ENCODE measurements around the gene TRIP10. TPM values are rescaled to one million over a fixed set of nuclear protein-coding genes. Genes with fewer than 3 reads are reported as not detected.

The TRIP10 gene
- total and polyA plus RNA-seq, 2 of the 13 experiments (the other 11 are each of a cell fraction or from before 2014, with no cell fraction given) = 32.5 to 33.2 TPM

- TF ChIP-seq, protein P1, sequence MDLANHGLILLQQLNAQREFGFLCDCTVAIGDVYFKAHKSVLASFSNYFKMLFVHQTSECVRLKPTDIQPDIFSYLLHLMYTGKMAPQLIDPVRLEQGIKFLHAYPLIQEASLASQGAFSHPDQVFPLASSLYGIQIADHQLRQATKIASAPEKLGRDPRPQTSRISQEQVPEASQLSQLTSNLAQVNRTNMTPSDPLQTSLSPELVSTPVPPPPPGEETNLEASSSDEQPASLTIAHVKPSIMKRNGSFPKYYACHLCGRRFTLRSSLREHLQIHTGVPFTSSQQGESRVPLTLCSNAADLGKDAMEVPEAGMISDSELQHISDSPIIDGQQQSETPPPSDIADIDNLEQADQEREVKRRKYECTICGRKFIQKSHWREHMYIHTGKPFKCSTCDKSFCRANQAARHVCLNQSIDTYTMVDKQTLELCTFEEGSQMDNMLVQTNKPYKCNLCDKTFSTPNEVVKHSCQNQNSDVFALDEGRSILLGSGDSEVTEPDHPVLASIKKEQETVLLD (CRISPR knock-in tag; IDR thresholded peaks at IDR 0.05; ENCODE audit: low read depth) = 0 out of 2 replicates have a peak, but pooled peaks have one; percentile 45
- TF ChIP-seq IKZF1 (IDR thresholded peaks at IDR 0.05) = no peak
- TF ChIP-seq EED (CRISPR knock-in tag; IDR thresholded peaks at IDR 0.05) = no peak
- TF ChIP-seq EHMT2 (IDR thresholded peaks at IDR 0.05; ENCODE audit: borderline replicate concordance, low read depth, low read length) = no peak
- no peak for TF ChIP-seq ZNF24 (IDR thresholded peaks at IDR 0.05)
- TF ChIP-seq GRHL1 (CRISPR knock-in tag; conservative IDR thresholded peaks at IDR 0.05) = no peak
- peak; percentile 81; the same call in 1 of the 2 replicates for TF ChIP-seq ZNF101 (CRISPR knock-in tag; IDR thresholded peaks at IDR 0.05; ENCODE audit: borderline replicate concordance, low read depth)
- TF ChIP-seq ZFP62 (CRISPR knock-in tag; IDR thresholded peaks at IDR 0.05) = no peak
- no peak; the same call in 1 of the 2 replicates for TF ChIP-seq FOXK2 (IDR thresholded peaks at IDR 0.05)
- TF ChIP-seq MLLT10 (CRISPR knock-in tag; IDR thresholded peaks at IDR 0.05) = no peak
- no peak for TF ChIP-seq ZNF83 (CRISPR knock-in tag; IDR thresholded peaks at IDR 0.05; ENCODE audit: borderline replicate concordance)
- peak; percentile 100 for TF ChIP-seq ZNF543 (CRISPR knock-in tag; IDR thresholded peaks at IDR 0.05)
- no peak; the same call in none of the 2 replicates for TF ChIP-seq KLF12 (CRISPR knock-in tag; IDR thresholded peaks at IDR 0.05; ENCODE audit: borderline replicate concordance)
- no peak for TF ChIP-seq GABPA (IDR thresholded peaks at IDR 0.05; ENCODE audit: low read depth, low read length)
- peak; percentile 48 for TF ChIP-seq GABPA (CRISPR knock-in tag; IDR thresholded peaks at IDR 0.05; ENCODE audit: low read depth)
- peak; percentile 75; the same call in 1 of the 2 replicates for TF ChIP-seq SSRP1 (CRISPR knock-in tag; IDR thresholded peaks at IDR 0.05)
- 0 out of 2 replicates have a peak, but pooled peaks have one; percentile 60 for TF ChIP-seq BRCA1 (CRISPR knock-in tag; IDR thresholded peaks at IDR 0.05)
- TF ChIP-seq ZNF850 (CRISPR knock-in tag; conservative IDR thresholded peaks at IDR 0.05) = no peak
- no peak for TF ChIP-seq ZNF329 (CRISPR knock-in tag; IDR thresholded peaks at IDR 0.05; ENCODE audit: low read depth)
- no peak; the same call in 1 of the 2 replicates for TF ChIP-seq SPEN (CRISPR knock-in tag; IDR thresholded peaks at IDR 0.05; ENCODE audit: low read depth)
- no peak for TF ChIP-seq KDM5B (CRISPR knock-in tag; IDR thresholded peaks at IDR 0.05; ENCODE audit: borderline replicate concordance)
- TF ChIP-seq ZBTB20 (CRISPR knock-in tag; IDR thresholded peaks at IDR 0.05; ENCODE audit: borderline replicate concordance, low read depth) = no peak
- TF ChIP-seq YEATS2 (CRISPR knock-in tag; IDR thresholded peaks at IDR 0.05; ENCODE audit: borderline replicate concordance) = peak; percentile 85; the same call in 1 of the 2 replicates
- peak; percentile 89 for TF ChIP-seq TEAD3 (CRISPR knock-in tag; optimal IDR thresholded peaks at IDR 0.05; ENCODE audit: borderline replicate concordance)
- no peak for TF ChIP-seq SCMH1 (CRISPR knock-in tag; IDR thresholded peaks at IDR 0.05; ENCODE audit: borderline replicate concordance)
- 0 out of 2 replicates have a peak, but pooled peaks have one; percentile 19 for TF ChIP-seq CHCHD3 (CRISPR knock-in tag; IDR thresholded peaks at IDR 0.05)
- no peak for TF ChIP-seq LBX2 (CRISPR knock-in tag; IDR thresholded peaks at IDR 0.05; ENCODE audit: borderline replicate concordance)
These were observed 13.9 kb downstream of the TRIP10 start (continued) for GRCh38 chr19:6753178-6754031.

All from HepG2 (cell line).